ENCODE data around the gene ASPDH.

- TF ChIP-seq, protein P1, sequence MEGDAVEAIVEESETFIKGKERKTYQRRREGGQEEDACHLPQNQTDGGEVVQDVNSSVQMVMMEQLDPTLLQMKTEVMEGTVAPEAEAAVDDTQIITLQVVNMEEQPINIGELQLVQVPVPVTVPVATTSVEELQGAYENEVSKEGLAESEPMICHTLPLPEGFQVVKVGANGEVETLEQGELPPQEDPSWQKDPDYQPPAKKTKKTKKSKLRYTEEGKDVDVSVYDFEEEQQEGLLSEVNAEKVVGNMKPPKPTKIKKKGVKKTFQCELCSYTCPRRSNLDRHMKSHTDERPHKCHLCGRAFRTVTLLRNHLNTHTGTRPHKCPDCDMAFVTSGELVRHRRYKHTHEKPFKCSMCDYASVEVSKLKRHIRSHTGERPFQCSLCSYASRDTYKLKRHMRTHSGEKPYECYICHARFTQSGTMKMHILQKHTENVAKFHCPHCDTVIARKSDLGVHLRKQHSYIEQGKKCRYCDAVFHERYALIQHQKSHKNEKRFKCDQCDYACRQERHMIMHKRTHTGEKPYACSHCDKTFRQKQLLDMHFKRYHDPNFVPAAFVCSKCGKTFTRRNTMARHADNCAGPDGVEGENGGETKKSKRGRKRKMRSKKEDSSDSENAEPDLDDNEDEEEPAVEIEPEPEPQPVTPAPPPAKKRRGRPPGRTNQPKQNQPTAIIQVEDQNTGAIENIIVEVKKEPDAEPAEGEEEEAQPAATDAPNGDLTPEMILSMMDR (IDR thresholded peaks at IDR 0.05), result no peak
- TF ChIP-seq POLR2A (IDR thresholded peaks at IDR 0.05), result no peak
Observed at GRCh38 chr19:50507376-50507775, 6.3 kb downstream of the ASPDH start.

Data from transverse colon (tissue), 3 donors.